Measurements from ENCODE around the gene EPOP.

GRCh38 chr17:38657824-38658740 lies 16.7 kb downstream of the EPOP start:
- TF ChIP-seq CTCF (IDR thresholded peaks at IDR 0.05) (no peak), POLR2A (IDR thresholded peaks at IDR 0.05) (no peak)
